HEK293T (cell line): ENCODE data around the gene ADH1A.

Experiments used
- CTCF ChIA-PET: fragments of 350-600 bp; formaldehyde crosslinking; extraction: SDS; loops from one replicate; lab custom pipeline; 2021; ENCODE audit warnings: antibody characterized with exemption, inconsistent platforms; lab: Yijun Ruan, JAX
- POLR2A ChIA-PET: fragments of 350-600 bp; formaldehyde crosslinking; extraction: SDS; loops from one replicate; lab custom pipeline; 2020; ENCODE audit warnings: antibody characterized with exemption, inconsistent platforms; lab: Yijun Ruan, JAX
- DNase-seq: peaks from one replicate; pipeline ENCODE4 v3.0.0; 2012; ENCODE audit warnings: mixed read lengths; ENCODE audit errors: extremely low spot score
- ARNT ChIP-seq: fragments of 450-650 bp; IDR thresholded peaks from 2 replicates; pipeline ENCODE4 v1.6.1; 2017; ENCODE audit warnings: mild to moderate bottlenecking
- BHLHE40 ChIP-seq: fragments of 450-650 bp; IDR thresholded peaks from 2 replicates; pipeline ENCODE4 v1.6.1; 2016; ENCODE audit warnings: mild to moderate bottlenecking, moderate library complexity, borderline replicate concordance
- CTBP1 ChIP-seq: fragments of 450-650 bp; IDR thresholded peaks from 2 replicates; pipeline ENCODE4 v1.6.1; 2016; ENCODE audit warnings: borderline replicate concordance
- ELF4 ChIP-seq: fragments of 450-650 bp; IDR thresholded peaks from 2 replicates; pipeline ENCODE4 v1.6.1; 2017; ENCODE audit warnings: antibody characterized with exemption
- FOXA1 ChIP-seq: fragments of 450-650 bp; IDR thresholded peaks from 2 replicates; pipeline ENCODE4 v1.6.1; 2016; ENCODE audit warnings: mild to moderate bottlenecking
- FOXK2 ChIP-seq: fragments of 450-650 bp; IDR thresholded peaks from 2 replicates; pipeline ENCODE4 v1.6.1; 2016; ENCODE audit warnings: mild to moderate bottlenecking
- FOXM1 ChIP-seq: fragments of 450-650 bp; IDR thresholded peaks from 2 replicates; pipeline ENCODE4 v1.6.1; 2017; ENCODE audit warnings: mild to moderate bottlenecking, borderline replicate concordance
- HDGF ChIP-seq: fragments of 450-650 bp; IDR thresholded peaks from 2 replicates; pipeline ENCODE4 v1.6.1; 2017; ENCODE audit warnings: antibody characterized with exemption, borderline replicate concordance
- L3MBTL2 ChIP-seq: fragments of 450-650 bp; conservative IDR thresholded peaks from 2 replicates; pipeline ENCODE4 v1.6.1; 2016; ENCODE audit warnings: mild to moderate bottlenecking
- LEF1 ChIP-seq: fragments of 450-650 bp; IDR thresholded peaks from 2 replicates; pipeline ENCODE4 v1.6.1; 2017; ENCODE audit warnings: mild to moderate bottlenecking, borderline replicate concordance
- NFRKB ChIP-seq: fragments of 450-650 bp; IDR thresholded peaks from 2 replicates; pipeline ENCODE4 v1.6.1; 2016; ENCODE audit warnings: mild to moderate bottlenecking, moderate library complexity
- SP1 ChIP-seq: fragments of 450-650 bp; IDR thresholded peaks from 2 replicates; pipeline ENCODE4 v1.6.1; 2017
- SUZ12 ChIP-seq: fragments of 450-650 bp; IDR thresholded peaks from 2 replicates; pipeline ENCODE4 v1.6.1; 2016; ENCODE audit warnings: mild to moderate bottlenecking
- TARDBP ChIP-seq: fragments of 450-650 bp; IDR thresholded peaks from 2 replicates; pipeline ENCODE4 v1.6.1; 2016
- ZNF384 ChIP-seq: fragments of 450-650 bp; IDR thresholded peaks from 2 replicates; pipeline ENCODE4 v1.6.1; 2016
- TF ChIP-seq, protein P1 (sequence below): fragments of 450-650 bp; IDR thresholded peaks from 2 replicates; pipeline ENCODE4 v1.6.1; 2016

ADH1A gene

DNA sequence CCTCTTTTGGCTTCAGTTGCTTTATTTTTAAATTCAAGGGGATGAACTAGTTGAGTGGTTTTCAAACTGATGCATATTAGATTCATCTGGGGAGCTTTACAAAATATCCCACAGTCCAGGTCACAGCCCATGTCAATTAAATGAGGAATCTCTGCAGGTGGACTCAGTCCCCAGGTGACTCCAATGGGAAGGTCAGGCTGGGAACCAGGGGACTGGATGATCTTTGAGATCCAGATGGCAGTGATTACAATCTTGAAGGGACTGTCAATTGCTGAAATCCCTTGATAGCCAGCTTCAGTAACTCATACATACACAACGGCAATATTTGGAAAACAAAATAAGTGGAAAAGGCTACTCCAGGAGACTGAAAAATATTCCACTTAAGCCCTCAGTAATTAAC lies 23.4 kb upstream of the ADH1A start:
- POLR2A ChIA-PET: no interaction called here
- TF ChIP-seq CTBP1 (no peak), FOXM1 (no peak), ELF4 (no peak), ZNF384 (no peak), SP1 (no peak), ARNT (no peak), LEF1 (no peak), NFRKB (no peak), FOXK2 (no peak), HDGF (no peak), L3MBTL2 (no peak), SUZ12 (no peak), FOXA1 (no peak), BHLHE40 (no peak), TARDBP (no peak)
- TF ChIP-seq, protein P1, sequence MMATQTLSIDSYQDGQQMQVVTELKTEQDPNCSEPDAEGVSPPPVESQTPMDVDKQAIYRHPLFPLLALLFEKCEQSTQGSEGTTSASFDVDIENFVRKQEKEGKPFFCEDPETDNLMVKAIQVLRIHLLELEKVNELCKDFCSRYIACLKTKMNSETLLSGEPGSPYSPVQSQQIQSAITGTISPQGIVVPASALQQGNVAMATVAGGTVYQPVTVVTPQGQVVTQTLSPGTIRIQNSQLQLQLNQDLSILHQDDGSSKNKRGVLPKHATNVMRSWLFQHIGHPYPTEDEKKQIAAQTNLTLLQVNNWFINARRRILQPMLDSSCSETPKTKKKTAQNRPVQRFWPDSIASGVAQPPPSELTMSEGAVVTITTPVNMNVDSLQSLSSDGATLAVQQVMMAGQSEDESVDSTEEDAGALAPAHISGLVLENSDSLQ: no peak
- no peak for DNase-seq
- CTCF ChIA-PET: no interaction called here

DNA sequence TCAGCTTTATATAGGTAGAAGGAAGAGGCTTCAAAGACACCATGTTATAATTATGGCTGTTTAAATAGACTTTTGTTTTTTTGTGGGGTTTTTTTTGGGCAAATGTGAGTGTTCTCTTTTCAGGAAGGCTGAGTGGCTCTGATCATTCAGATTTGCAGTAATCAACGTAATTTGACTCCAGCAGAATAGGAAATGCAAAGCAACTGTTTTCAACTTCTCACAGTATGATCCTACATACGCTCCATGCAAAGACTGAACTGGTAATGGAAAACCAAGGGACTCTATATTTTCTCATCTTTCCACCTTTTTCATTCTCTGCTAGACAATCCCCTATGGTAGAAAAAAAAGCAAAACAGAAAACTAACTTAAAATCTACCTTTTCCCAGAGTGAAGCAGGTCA lies 19.6 kb upstream of the ADH1A start:
- ChIA-PET CTCF (no interaction called here), POLR2A (no interaction called here)
- TF ChIP-seq FOXK2 (no peak), BHLHE40 (no peak), FOXM1 (no peak), LEF1 (no peak), ZNF384 (no peak), ELF4 (no peak), HDGF (no peak), ARNT (no peak), CTBP1 (no peak), TARDBP (no peak), SP1 (no peak), FOXA1 (no peak)
- TF ChIP-seq, protein P1: no peak
- no peak for DNase-seq

DNA sequence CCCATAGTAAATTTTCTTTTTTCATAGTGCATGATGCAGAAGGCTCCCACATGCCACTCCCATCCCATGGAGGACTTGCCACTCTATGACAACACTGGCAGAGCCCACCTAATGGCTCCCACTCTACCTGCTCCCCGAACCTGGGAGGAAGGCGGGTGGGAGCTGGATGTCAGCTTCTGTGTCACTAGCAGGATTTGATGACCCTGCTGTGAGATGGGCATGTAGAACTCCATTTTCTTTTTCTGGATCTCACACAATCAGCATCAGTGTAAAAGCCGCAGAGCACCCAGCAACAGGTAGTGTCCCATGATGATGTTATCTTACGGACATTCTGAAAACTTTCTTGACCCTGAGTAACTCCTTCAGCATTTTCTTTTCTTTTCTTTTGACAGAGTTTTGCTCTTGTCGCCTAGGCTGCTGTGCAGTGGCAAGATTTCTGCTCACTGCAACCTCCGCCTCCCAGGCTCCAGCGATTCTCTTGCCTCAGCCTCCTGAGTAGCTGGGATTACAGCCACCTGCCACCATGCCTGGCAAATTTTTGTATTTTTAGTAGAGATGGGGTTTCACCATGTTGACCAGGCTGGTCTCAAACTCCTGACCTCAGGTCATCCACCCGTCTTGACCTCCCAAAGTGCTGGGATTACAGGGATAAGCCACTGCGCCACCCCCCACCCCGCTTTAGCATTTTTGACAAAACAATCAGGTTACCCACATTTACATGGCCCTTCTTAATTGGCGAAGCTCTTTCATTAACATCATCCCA lies 15.0 kb upstream of the ADH1A start:
- ChIA-PET CTCF (no interaction called here), POLR2A (no interaction called here)
- no peak for TF ChIP-seq FOXK2
- no peak for TF ChIP-seq NFRKB
- TF ChIP-seq, protein P1: no peak
- no peak for TF ChIP-seq FOXA1
- no peak for TF ChIP-seq ZNF384
- no peak for DNase-seq

DNA sequence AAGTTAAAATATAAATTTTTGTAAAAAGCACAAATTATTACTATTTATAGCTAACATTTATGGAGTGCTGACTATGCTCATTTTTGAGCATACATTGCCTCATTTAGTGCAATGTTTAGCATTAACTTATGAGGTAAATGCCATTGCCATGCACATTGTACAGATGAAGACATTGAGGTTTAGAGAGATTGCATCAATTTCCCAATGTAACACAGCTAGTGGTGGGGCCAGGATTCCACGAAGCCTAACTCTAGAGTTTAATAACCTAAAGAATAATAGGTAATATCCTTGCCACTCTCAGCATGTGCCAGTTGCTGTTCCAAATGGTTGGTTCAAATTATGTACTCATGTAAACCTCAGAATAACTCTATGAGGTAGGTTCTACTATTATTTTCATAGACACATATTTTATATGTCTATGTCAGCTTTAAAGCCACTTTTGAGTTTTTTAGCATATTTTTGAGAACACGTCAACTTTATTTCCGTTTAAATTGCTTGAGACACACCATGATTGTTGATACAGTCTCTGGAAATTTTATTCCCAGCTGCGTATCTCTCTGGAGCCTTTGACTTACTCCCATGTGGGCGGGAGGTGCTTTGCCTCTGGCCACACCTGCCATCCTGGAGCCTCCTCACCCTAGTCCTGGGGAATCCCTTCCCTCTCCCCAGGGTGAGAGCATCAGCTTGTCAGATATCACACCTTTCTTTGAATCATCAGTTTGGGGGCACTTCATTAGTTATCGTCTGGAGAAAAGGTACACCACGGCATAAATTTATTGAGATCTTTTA lies 10.8 kb upstream of the ADH1A start:
- no peak for TF ChIP-seq SP1
- TF ChIP-seq NFRKB: no peak
- TF ChIP-seq HDGF: no peak
- no peak for TF ChIP-seq ARNT
- TF ChIP-seq L3MBTL2: no peak
- TF ChIP-seq ZNF384: no peak
- TF ChIP-seq LEF1: no peak
- no peak for TF ChIP-seq TARDBP
- TF ChIP-seq, protein P1: no peak
- TF ChIP-seq CTBP1: no peak
- no peak for TF ChIP-seq SUZ12
- TF ChIP-seq BHLHE40: no peak
- no peak for TF ChIP-seq ELF4
- TF ChIP-seq FOXK2: no peak
- TF ChIP-seq FOXM1: no peak
- TF ChIP-seq FOXA1: no peak
- ChIA-PET POLR2A (no interaction called here), CTCF (no interaction called here)
- DNase-seq: no peak

DNA sequence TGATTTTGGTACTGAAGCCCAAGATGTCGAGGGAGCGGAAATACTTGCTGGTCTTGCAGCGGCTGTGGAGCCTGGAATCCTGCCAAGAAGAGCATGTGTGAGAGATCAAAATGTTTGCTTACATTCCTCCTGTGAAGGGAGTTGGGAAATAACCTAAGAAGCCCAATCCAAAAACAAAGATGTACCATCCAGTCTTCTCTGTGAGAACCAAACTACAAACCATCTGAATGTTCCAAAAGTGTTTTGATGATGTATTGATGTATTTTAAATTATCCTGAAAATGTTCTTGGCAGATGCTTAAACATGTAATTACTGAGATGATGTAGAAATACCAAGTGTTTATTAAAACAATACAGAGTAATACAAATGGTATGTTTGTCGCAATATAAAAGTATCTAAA lies 10.1 kb upstream of the ADH1A start:
- CTCF ChIA-PET: no interaction called here
- DNase-seq: no peak
- POLR2A ChIA-PET: no interaction called here
- TF ChIP-seq TARDBP (no peak), FOXA1 (no peak), LEF1 (no peak), NFRKB (no peak), FOXK2 (no peak), BHLHE40 (no peak), L3MBTL2 (no peak), FOXM1 (no peak), ELF4 (no peak), HDGF (no peak), ZNF384 (no peak), CTBP1 (no peak), SUZ12 (no peak), SP1 (no peak), ARNT (no peak)
- TF ChIP-seq, protein P1: no peak
